ENCODE results near the gene KCNIP4. TPM values are rescaled to one million over a fixed set of nuclear protein-coding genes. Genes with fewer than 3 reads are reported as not detected.

Gene KCNIP4
- total and polyA plus RNA-seq, 2 of the 4 experiments (the other 2 are of a cell fraction): not detected

GRCh38 chr4:20982544-20982943, 966.0 kb downstream of the KCNIP4 start:
- Histone ChIP-seq H2AFZ (replicated peaks; ENCODE audit: low read length, poor library complexity) (no peak overlapping the region), H3K18ac (ENCODE audit: low read depth, low read length) (no peak overlapping the region), H3K36me3 (ENCODE audit: control insufficient read depth, insufficient read depth, low read length) (no peaks in the 10 kb centered on the region), H3K14ac (replicated peaks; ENCODE audit: low read depth, low read length) (no peak overlapping the region), H3K79me1 (ENCODE audit: low read depth in 1 of 2, low read length in 2 of 2) (no peaks in the 10 kb centered on the region), H2BK20ac (ENCODE audit: low read depth, low read length) (no peak overlapping the region), H4K5ac (ENCODE audit: low read depth, low read length) (no peak overlapping the region), H2AK5ac (ENCODE audit: low read depth, low read length) (no peak overlapping the region), H3K4me1 (ENCODE audit: control insufficient read depth, insufficient read depth, low read length) (no peaks in the 10 kb centered on the region), H4K20me1 (ENCODE audit: insufficient read depth, low read length) (no peaks in the 10 kb centered on the region), H4K91ac (ENCODE audit: insufficient read depth, low read depth, low read length) (no peak overlapping the region), H3K9me1 (ENCODE audit: insufficient read depth, low read length) (no peaks in the 10 kb centered on the region), H2BK15ac (ENCODE audit: low read depth, low read length) (no peak overlapping the region), H3K27ac (ENCODE audit: insufficient read depth, low read length) (no peak overlapping the region), H3K9ac (ENCODE audit: low read depth, low read length) (no peak overlapping the region), H2AK9ac (replicated peaks; ENCODE audit: low read depth, low read length, poor library complexity) (no peak overlapping the region), H3K23ac (ENCODE audit: low read depth, low read length) (no peak overlapping the region), H3K56ac (ENCODE audit: extremely low read depth, insufficient read depth, low read length) (no peak overlapping the region), H4K8ac (ENCODE audit: low read depth in 2 of 2, low read length in 2 of 2) (no peak overlapping the region), H3K9me3 (ENCODE audit: control insufficient read depth, insufficient read depth, low read length) (peaks cover 6% of the 10 kb centered on the region; the same call in 1 of the 2 replicates), H3K4me2 (ENCODE audit: low read depth, low read length) (no peak overlapping the region), H3K4me3 (ENCODE audit: insufficient read depth, low read depth, low read length) (no peak overlapping the region), H2BK5ac (ENCODE audit: low read depth, low read length, poor library complexity, severe bottlenecking) (no peak overlapping the region), H2BK120ac (ENCODE audit: low read depth, low read length) (no peak overlapping the region), H3K27me3 (ENCODE audit: control insufficient read depth, insufficient read depth, low read length) (no peaks in the 10 kb centered on the region), H3K4ac (ENCODE audit: low read depth, low read length) (no peak overlapping the region)
- BruUV-seq (replicated peaks): no TSS peak
- WGBS, 2 experiments (ENCODE audit: extremely low coverage in 2 of 2, insufficient read length in 1 of 2): no CpG with 5 or more reads among the region's 3 CpGs
- DNase-seq (no peak), ATAC-seq (ENCODE audit: low read depth) (no peak)
- POLR2A ChIA-PET (ENCODE audit: unreplicated experiment): no interaction called here
- TF ChIP-seq NFE2L2 (IDR thresholded peaks at IDR 0.05; ENCODE audit: low read depth, low read length): no peak
- no peak for TF ChIP-seq CTCF (conservative IDR thresholded peaks at IDR 0.05; ENCODE audit: low read depth, low read length)
- TF ChIP-seq BHLHE40 (IDR thresholded peaks at IDR 0.05; ENCODE audit: low read depth, low read length): no peak
- CTCF ChIA-PET: no interaction called here
- in situ Hi-C loops (cut with MboI; ENCODE audit: low sequenced_read_pairs): no loop called here
- dilution Hi-C loops (cut with HindIII; ENCODE audit: low sequenced_read_pairs, unreplicated experiment): no loop called here
- intact Hi-C loops (cut with micrococcal nuclease): no loop called here
